ENCODE results near the gene TICAM2.

DNA sequence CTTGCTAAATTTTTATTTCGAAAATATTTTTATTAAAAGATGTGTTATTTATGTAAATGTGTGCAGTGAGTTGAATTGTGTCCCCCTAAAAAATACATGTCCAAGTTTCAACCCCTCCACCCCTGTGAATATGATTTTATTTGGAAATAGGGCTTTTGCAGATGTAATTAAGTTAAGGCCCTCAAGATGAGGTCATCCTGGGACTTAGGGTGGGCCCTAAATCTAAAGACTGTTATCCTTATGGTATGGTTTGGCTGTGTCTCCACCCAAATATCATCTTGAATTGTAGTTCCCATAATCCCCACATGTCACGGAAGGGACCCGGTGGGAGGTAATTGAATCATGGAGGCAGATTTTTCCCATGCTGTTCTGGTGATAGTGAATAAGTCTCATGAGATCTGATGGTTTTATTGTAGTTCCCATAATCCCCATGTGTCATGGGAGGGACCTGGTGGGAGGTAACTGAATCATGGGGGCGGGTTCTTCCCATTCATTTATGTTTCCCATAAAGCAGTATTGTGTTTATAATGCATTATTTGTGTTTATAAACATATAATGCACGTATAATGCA is 25.1 kb upstream of the TICAM2 start:
- TF ChIP-seq CTCF (IDR thresholded peaks at IDR 0.05) (no peak), POLR2AphosphoS5 (IDR thresholded peaks at IDR 0.05) (no peak), EP300 (IDR thresholded peaks at IDR 0.05) (no peak), POLR2A (IDR thresholded peaks at IDR 0.05) (no peak)

Measured in stomach (tissue), 4 donors.